WERI-Rb-1 (cell line): ENCODE results near the gene TCF19.

ENCODE experiments used
- DNase-seq: peaks from one replicate; pipeline ENCODE4 v3.0.0-alpha.2; 2020
- H3K27ac ChIP-seq: fragments of 250-450 bp; sonication (Bioruptor Pico); 2 replicates; pipeline ENCODE4 v1.5.1; 2020; ENCODE audit warnings: mild to moderate bottlenecking, moderate library complexity
- H3K27me3 ChIP-seq: fragments of 250-450 bp; sonication (Bioruptor Pico); 2 replicates; pipeline ENCODE4 v1.5.1; 2021; ENCODE audit warnings: mild to moderate bottlenecking, low read depth, moderate library complexity; ENCODE audit not compliant: insufficient read depth, severe bottlenecking
- H3K36me3 ChIP-seq: fragments of 250-450 bp; sonication (Bioruptor Pico); 2 replicates; pipeline ENCODE4 v1.5.1; 2020; ENCODE audit warnings: mild to moderate bottlenecking, moderate library complexity
- H3K4me3 ChIP-seq: 2 replicates; pipeline ENCODE4 v1.5.1; 2011; ENCODE audit warnings: low read depth, mild to moderate bottlenecking, control low read depth, low read length
- H3K9me3 ChIP-seq: fragments of 250-450 bp; sonication (Bioruptor Pico); 2 replicates; pipeline ENCODE4 v1.5.1; 2021; ENCODE audit warnings: mild to moderate bottlenecking, moderate library complexity; ENCODE audit not compliant: severe bottlenecking
- CTCF ChIP-seq: IDR thresholded peaks from 2 replicates; pipeline ENCODE4 v1.5.1; 2011; ENCODE audit warnings: low read depth, mild to moderate bottlenecking, control low read depth, inconsistent platforms, low read length

The TCF19 gene

GRCh38 chr6:31114541-31114878, 43.9 kb upstream of the TCF19 start, which contains the start of gene PSORS1C1:
PSORS1C1 (plus strand) TSS chr6:31114800; CDS start chr6:31129633, 14,833 bp downstream.
- H3K27ac ChIP-seq: no peak within 1 kb of the TSS
- H3K9me3 ChIP-seq: no peaks in the 10 kb centered on the region
- no peak for TF ChIP-seq CTCF
- H3K4me3 ChIP-seq: no peak within 1 kb of the TSS
- no peaks in the 10 kb centered on the region for H3K36me3 ChIP-seq
- no peak for DNase-seq
- H3K27me3 ChIP-seq: peaks cover 2% of the 10 kb centered on the region

DNA sequence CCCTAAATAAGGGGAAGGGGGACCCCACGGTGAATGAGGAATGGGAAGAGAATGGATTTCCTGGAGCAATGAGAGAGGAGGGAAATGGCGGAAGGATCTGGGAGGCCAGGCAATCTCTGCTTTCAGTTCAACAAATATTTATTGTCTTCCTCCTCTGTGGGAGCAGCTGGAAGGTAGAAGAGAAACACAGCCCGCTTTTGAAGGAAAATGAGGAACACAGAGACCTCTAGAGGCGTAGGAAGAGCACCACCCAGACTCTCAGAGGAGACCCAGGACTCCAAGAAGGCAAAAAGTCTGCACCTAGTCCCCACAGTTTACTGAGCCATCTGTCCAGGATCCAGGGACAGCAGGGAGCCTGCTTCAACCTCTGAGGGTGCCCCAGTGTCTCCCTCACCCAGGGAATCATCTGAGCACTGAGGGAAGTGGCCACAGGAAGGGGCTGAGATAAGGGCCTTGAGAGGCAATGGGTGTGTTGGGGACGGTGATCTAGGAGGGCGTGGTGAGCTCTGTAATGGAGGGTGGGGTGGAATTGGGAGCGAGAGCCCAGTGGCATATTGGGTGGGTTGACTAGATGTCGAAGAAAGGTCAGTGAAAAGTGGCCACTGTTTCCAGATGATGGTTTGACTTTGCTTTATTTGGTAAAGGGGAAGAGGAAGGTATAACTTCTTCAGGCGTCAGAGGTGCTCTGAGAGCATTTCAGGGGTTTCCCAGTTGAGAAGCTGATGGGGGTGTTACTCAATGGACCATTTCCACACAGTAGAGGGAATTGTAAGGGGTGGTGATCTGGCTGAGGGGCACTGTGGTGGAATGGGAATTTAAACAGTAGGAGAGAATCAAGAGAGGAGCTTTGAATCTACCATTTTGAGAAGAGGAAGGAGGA, 43.2 kb upstream of the TCF19 start:
- TF ChIP-seq CTCF: peak; percentile 71
- Histone ChIP-seq H3K27me3 (no peaks in the 10 kb centered on the region), H3K36me3 (no peaks in the 10 kb centered on the region), H3K27ac (no peak overlapping the region), H3K4me3 (no peak overlapping the region), H3K9me3 (no peaks in the 10 kb centered on the region)
- peak; percentile 47 for DNase-seq

DNA sequence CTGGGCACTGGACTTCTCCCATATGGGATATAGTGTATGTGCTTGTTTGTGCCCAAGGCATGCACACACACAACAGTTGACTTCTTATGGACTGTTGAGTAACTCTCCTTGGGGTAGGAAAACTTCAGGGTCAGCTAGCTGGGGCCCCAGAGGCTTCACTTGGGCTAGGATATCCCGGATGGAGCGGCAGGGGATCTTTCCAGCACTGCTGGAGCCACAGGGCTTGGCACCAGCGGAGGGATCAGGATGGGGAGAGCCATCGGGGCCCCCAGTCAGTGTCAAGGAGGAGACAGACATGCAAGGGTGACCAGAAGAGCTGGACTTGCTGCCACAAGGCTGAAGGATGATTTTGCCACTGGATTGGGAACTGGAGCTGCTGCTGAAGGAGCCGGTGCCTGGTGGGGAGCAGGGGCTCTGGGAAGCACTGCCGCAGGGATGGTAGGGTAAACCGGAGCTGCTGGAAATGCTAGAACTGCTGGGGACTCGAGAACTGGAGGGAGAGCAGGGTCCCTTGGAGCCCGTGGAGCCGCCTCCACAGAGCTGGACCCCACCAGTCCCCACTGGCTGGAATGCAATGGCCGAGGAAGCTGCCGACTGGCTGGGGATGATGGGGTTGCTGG, 42.3 kb upstream of the TCF19 start:
- Histone ChIP-seq H3K27me3 (no peaks in the 10 kb centered on the region), H3K36me3 (no peaks in the 10 kb centered on the region), H3K27ac (no peak overlapping the region), H3K9me3 (no peaks in the 10 kb centered on the region), H3K4me3 (no peak overlapping the region)
- DNase-seq: no peak
- TF ChIP-seq CTCF: no peak

- TF ChIP-seq CTCF: no peak
- Histone ChIP-seq H3K27ac (no peak overlapping the region), H3K36me3 (no peaks in the 10 kb centered on the region), H3K9me3 (no peaks in the 10 kb centered on the region), H3K4me3 (no peak overlapping the region), H3K27me3 (no peaks in the 10 kb centered on the region)
- no peak for DNase-seq
These were observed 41.6 kb upstream of the TCF19 start for GRCh38 chr6:31116661-31117385.

GRCh38 chr6:31118178-31118577, 40.2 kb upstream of the TCF19 start:
- H3K4me3 ChIP-seq: no peak overlapping the region
- no peaks in the 10 kb centered on the region for H3K9me3 ChIP-seq
- no peak for DNase-seq
- no peak for TF ChIP-seq CTCF
- H3K36me3 ChIP-seq: no peaks in the 10 kb centered on the region
- no peak overlapping the region for H3K27ac ChIP-seq
- no peaks in the 10 kb centered on the region for H3K27me3 ChIP-seq
